Measurements from ENCODE around the gene ADH4. TPM values are rescaled to one million over a fixed set of nuclear protein-coding genes. Genes with fewer than 3 reads are reported as not detected.

ADH4 gene
- total and polyA plus RNA-seq, 10 of the 15 experiments (the other 5 are each of a cell fraction or from before 2014, with no cell fraction given) = not detected

DNA sequence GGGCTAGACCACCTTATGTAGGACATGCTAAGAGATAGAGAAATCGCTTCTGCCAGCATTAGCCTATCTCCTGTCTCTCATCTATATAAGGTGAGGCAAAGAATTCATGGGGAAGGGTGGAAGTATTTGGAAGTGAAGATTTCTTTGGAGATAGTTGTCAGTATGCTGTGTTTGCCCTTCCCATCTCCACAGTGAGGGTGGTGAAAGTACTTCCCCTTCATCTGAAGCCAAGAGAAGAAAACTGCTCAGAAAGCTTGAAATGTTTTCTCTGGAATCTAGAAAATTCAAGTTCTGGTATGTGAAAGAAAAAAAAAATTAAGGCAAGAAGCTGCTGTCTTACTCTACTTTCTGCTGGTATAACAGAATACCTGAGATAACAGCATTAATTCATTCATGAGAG lies 43.2 kb downstream of the ADH4 start:
- in situ Hi-C loops (cut with MboI) = no loop called here
- Histone ChIP-seq H3K9me3 (replicated peaks; ENCODE audit: control insufficient read depth, insufficient read depth, low read length) (no peaks in the 10 kb centered on the region), H3K4me2 (ENCODE audit: control insufficient read depth, insufficient read depth) (no peak overlapping the region), H3K79me2 (ENCODE audit: control insufficient read depth, insufficient read depth, low read length) (no peaks in the 10 kb centered on the region), H3K4me3 (no peak overlapping the region), H4K20me1 (ENCODE audit: control insufficient read depth, insufficient read depth) (no peaks in the 10 kb centered on the region), H3K27me3 (replicated peaks in 1 of 2; ENCODE audit: control insufficient read depth in 2 of 2, insufficient read depth in 2 of 2, low read length in 1 of 2) (no peaks in the 10 kb centered on the region), H3K9ac (ENCODE audit: control insufficient read depth, insufficient read depth, low read length) (no peak overlapping the region), H3K36me3 (ENCODE audit: control insufficient read depth in 2 of 2, insufficient read depth in 2 of 2, low read length in 1 of 2) (no peaks in the 10 kb centered on the region), H3K27ac (ENCODE audit: control insufficient read depth, insufficient read depth) (no peak overlapping the region), H3K4me1 (ENCODE audit: control insufficient read depth, insufficient read depth, low read length) (no peaks in the 10 kb centered on the region), H2AFZ (ENCODE audit: control insufficient read depth, low read depth, low read length) (no peak overlapping the region)
- ATAC-seq = no peak
- POLR2A ChIA-PET = no interaction called here
- RAD21 ChIA-PET (ENCODE audit: unreplicated experiment) = interaction anchor here (1.2 kb wide), 1 partner anchor 13 kb away, joined by 4 read pairs; the partner anchor contains the start of gene ADH5
- intact Hi-C loops (cut with micrococcal nuclease; ENCODE audit: unreplicated experiment) = no loop called here
- CTCF ChIA-PET = no interaction called here
- BruUV-seq (replicated peaks) = no TSS peak
- SMC1A ChIA-PET (ENCODE audit: uncharacterized antibody, unreplicated experiment) = interaction anchor here (1.0 to 1.2 kb wide), 3 partner anchors 10 to 759 kb away, joined by 3 read pairs; no protein-coding TSS in a partner anchor
- FAIRE-seq = no peak
- no peak for DNase-seq (ENCODE audit: low read depth, low spot score)
- TF ChIP-seq, protein P1, sequence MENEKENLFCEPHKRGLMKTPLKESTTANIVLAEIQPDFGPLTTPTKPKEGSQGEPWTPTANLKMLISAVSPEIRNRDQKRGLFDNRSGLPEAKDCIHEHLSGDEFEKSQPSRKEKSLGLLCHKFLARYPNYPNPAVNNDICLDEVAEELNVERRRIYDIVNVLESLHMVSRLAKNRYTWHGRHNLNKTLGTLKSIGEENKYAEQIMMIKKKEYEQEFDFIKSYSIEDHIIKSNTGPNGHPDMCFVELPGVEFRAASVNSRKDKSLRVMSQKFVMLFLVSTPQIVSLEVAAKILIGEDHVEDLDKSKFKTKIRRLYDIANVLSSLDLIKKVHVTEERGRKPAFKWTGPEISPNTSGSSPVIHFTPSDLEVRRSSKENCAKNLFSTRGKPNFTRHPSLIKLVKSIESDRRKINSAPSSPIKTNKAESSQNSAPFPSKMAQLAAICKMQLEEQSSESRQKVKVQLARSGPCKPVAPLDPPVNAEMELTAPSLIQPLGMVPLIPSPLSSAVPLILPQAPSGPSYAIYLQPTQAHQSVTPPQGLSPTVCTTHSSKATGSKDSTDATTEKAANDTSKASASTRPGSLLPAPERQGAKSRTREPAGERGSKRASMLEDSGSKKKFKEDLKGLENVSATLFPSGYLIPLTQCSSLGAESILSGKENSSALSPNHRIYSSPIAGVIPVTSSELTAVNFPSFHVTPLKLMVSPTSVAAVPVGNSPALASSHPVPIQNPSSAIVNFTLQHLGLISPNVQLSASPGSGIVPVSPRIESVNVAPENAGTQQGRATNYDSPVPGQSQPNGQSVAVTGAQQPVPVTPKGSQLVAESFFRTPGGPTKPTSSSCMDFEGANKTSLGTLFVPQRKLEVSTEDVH (IDR thresholded peaks at IDR 0.05; ENCODE audit: low read depth, partially characterized antibody) = no peak
- TF ChIP-seq EP300 (IDR thresholded peaks at IDR 0.05; ENCODE audit: borderline replicate concordance in 1 of 2, control insufficient read depth in 1 of 2, low read depth in 2 of 2, low read length in 2 of 2) (no peak), HDAC6 (IDR thresholded peaks at IDR 0.05; ENCODE audit: unreplicated experiment) (no peak), JUNB (IDR thresholded peaks at IDR 0.05) (no peak), ATF7 (IDR thresholded peaks at IDR 0.05; ENCODE audit: low read depth) (no peak), SMC3 (IDR thresholded peaks at IDR 0.05; ENCODE audit: borderline replicate concordance, low read length) (no peak), CEBPB (IDR thresholded peaks at IDR 0.05; ENCODE audit: borderline replicate concordance in 1 of 2, low read depth in 2 of 2, low read length in 2 of 2) (no peak), SIX5 (IDR thresholded peaks at IDR 0.05; ENCODE audit: low read depth, low read length, severe bottlenecking) (no peak), KDM1A (IDR thresholded peaks at IDR 0.05; ENCODE audit: borderline replicate concordance) (no peak), SPI1 (IDR thresholded peaks at IDR 0.05; ENCODE audit: borderline replicate concordance, insufficient read depth, low read depth, low read length) (no peak), ZNF217 (IDR thresholded peaks at IDR 0.05) (no peak), IKZF1 (conservative IDR thresholded peaks at IDR 0.05) (no peak), NBN (IDR thresholded peaks at IDR 0.05) (no peak), NR2F1 (conservative IDR thresholded peaks at IDR 0.05) (no peak), ZNF274 (IDR thresholded peaks at IDR 0.05; ENCODE audit: insufficient read depth, insufficient read length) (no peak)
- TF ChIP-seq, protein P2, sequence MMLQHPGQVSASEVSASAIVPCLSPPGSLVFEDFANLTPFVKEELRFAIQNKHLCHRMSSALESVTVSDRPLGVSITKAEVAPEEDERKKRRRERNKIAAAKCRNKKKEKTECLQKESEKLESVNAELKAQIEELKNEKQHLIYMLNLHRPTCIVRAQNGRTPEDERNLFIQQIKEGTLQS (IDR thresholded peaks at IDR 0.05; ENCODE audit: borderline replicate concordance, extremely low read depth, low read depth, low read length) = no peak
- TF ChIP-seq, protein P3, sequence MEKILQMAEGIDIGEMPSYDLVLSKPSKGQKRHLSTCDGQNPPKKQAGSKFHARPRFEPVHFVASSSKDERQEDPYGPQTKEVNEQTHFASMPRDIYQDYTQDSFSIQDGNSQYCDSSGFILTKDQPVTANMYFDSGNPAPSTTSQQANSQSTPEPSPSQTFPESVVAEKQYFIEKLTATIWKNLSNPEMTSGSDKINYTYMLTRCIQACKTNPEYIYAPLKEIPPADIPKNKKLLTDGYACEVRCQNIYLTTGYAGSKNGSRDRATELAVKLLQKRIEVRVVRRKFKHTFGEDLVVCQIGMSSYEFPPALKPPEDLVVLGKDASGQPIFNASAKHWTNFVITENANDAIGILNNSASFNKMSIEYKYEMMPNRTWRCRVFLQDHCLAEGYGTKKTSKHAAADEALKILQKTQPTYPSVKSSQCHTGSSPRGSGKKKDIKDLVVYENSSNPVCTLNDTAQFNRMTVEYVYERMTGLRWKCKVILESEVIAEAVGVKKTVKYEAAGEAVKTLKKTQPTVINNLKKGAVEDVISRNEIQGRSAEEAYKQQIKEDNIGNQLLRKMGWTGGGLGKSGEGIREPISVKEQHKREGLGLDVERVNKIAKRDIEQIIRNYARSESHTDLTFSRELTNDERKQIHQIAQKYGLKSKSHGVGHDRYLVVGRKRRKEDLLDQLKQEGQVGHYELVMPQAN (conservative IDR thresholded peaks at IDR 0.05) = no peak
- TF ChIP-seq, protein P4, sequence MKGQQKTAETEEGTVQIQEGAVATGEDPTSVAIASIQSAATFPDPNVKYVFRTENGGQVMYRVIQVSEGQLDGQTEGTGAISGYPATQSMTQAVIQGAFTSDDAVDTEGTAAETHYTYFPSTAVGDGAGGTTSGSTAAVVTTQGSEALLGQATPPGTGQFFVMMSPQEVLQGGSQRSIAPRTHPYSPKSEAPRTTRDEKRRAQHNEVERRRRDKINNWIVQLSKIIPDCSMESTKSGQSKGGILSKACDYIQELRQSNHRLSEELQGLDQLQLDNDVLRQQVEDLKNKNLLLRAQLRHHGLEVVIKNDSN (IDR thresholded peaks at IDR 0.05; ENCODE audit: borderline replicate concordance, extremely low read length, insufficient read depth, low read depth, low read length) = no peak
- WGBS (ENCODE audit: insufficient coverage, insufficient replicate concordance, low lambda C conversion rate, missing lambda C conversion rate) = 0% methylated on average over 1 of the region's 1 CpG
